Astrocyte of the spinal cord (primary cell): ENCODE measurements around the gene DISC1.

Experiments used
- DNase-seq: peaks from one replicate; pipeline ENCODE4 v3.0.0; 2011; ENCODE audit warnings: low read depth, low spot score
- H3K4me3 ChIP-seq: 2 replicates; pipeline ENCODE4 v1.5.1; 2011; ENCODE audit warnings: low read depth, mild to moderate bottlenecking, low read length, moderate library complexity
- in situ Hi-C: cut with HindIII; loops from 2 replicates; pipeline ENCODE4 v1.10.0; 2017; ENCODE audit warnings: low sequenced_read_pairs
- TF ChIP-seq, protein P1 (sequence below): IDR thresholded peaks from 2 replicates; pipeline ENCODE4 v1.5.1; 2012; ENCODE audit warnings: low read depth, mild to moderate bottlenecking, low read length, inconsistent platforms

The DISC1 gene

DNA sequence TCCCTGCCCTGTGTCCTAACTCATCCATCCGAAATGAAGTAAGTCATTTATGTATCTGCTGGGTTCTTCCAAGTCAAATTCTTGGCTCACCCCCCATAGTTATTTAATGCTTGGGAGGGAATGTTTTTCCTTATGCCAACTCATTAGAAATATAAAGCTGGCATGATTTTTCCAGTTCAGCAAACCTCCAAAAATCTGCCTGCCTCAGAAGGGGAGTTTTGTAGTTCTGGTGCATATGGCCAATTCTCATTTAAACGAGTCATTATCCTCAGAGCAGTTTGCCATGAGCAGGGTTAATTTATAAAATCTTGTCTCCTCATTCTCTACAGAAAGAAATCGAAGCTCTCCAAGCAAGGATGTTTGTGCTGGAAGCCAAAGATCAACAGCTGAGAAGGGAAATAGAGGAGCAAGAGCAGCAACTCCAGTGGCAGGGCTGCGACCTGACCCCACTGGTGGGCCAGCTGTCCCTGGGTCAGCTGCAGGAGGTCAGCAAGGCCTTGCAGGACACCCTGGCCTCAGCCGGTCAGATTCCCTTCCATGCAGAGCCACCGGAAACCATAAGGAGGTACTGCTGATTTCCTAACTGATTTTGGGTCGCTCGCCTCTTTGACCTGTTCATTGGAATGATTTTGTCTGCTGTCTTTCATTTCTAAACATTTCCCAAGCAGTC lies 144.1 kb downstream of the DISC1 start:
- TF ChIP-seq, protein P1, sequence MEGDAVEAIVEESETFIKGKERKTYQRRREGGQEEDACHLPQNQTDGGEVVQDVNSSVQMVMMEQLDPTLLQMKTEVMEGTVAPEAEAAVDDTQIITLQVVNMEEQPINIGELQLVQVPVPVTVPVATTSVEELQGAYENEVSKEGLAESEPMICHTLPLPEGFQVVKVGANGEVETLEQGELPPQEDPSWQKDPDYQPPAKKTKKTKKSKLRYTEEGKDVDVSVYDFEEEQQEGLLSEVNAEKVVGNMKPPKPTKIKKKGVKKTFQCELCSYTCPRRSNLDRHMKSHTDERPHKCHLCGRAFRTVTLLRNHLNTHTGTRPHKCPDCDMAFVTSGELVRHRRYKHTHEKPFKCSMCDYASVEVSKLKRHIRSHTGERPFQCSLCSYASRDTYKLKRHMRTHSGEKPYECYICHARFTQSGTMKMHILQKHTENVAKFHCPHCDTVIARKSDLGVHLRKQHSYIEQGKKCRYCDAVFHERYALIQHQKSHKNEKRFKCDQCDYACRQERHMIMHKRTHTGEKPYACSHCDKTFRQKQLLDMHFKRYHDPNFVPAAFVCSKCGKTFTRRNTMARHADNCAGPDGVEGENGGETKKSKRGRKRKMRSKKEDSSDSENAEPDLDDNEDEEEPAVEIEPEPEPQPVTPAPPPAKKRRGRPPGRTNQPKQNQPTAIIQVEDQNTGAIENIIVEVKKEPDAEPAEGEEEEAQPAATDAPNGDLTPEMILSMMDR, result no peak
- H3K4me3 ChIP-seq, result no peak overlapping the region
- in situ Hi-C loops, result no loop called here
- DNase-seq, result no peak

DNA sequence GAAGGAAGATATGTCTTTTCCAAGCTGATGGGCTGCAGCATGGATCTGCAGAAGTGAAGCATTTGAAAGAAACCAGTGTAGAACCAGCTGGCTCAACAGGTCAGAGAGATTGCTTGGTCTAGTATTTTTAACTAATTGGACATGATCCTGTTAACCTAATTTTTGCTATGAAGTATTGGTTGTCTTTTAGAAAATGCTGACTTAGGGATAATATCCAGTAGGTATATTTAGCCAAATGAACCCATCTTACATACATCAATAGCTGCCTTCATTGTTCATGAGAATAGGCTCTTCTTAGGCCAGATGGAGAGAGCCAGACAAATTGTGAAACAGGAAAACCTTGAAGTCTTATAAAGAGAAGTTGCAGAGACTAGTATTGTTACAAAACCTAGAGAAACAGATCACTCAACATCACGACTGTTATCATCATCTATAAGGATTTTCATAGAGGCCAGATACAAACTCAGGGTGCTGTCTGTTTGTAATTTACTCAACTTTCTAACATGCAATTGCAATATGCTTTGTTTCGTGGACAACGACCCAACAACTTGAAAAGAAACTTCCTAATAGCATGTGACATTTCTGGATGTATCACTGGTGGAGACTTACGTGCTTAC lies 148.2 kb downstream of the DISC1 start:
- no peak for DNase-seq
- H3K4me3 ChIP-seq, result no peak overlapping the region
- TF ChIP-seq, protein P1, result no peak
- in situ Hi-C loops, result no loop called here

DNA sequence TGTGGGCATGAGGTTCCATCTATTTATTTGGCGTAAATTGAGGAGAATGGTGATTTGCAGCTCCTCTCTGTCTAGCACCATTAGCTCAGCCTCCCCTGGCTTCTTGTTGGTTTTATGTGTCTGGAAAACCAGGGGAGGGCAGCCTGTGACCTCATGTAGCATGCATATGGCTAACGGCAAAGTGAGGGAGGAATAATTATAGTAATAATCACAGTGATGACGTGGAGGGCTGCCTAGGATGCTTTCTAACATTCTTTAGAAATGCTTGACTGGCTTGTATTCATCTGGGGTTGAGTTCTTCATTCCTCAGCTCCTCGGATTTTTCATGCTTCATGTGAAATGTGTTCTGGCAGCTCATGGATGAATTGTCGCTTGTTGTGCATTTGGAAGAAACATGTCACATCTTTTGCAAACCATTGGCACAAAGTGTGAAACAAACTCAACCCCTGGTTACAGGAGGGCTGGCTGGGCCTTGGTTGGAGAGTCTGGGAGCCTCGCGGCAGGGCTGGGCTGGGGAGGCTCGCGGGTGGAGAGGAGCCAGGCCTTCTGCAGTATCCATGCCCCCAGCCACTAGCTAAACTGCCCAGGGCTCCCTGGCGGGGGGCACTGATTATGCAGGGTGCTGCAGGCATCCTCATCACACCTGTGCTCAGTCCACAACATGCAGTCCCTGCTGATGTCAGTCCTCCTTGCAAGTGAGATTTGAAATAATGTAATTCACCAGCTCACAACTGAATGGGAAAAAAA lies 149.6 kb downstream of the DISC1 start:
- TF ChIP-seq, protein P1, result no peak
- no peak overlapping the region for H3K4me3 ChIP-seq
- DNase-seq, result peak; percentile 70
- in situ Hi-C loops, result no loop called here

DNA sequence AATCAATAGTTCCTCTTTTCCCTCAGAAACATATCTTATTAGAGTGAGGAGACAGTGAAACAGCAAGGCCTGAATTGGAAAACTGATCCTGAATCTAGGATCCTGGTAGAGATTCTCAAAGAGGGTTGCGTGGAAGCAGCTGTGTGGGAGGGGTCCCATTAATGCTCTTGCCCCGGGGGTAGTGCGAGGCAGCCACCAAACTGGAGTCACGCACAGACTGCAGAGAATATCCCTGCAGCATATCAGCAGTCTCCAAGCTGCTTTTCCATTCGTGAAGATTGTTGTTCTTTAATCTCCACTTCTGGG lies 150.1 kb downstream of the DISC1 start:
- TF ChIP-seq, protein P1, result no peak
- no peak overlapping the region for H3K4me3 ChIP-seq
- in situ Hi-C loops, result no loop called here

DNA sequence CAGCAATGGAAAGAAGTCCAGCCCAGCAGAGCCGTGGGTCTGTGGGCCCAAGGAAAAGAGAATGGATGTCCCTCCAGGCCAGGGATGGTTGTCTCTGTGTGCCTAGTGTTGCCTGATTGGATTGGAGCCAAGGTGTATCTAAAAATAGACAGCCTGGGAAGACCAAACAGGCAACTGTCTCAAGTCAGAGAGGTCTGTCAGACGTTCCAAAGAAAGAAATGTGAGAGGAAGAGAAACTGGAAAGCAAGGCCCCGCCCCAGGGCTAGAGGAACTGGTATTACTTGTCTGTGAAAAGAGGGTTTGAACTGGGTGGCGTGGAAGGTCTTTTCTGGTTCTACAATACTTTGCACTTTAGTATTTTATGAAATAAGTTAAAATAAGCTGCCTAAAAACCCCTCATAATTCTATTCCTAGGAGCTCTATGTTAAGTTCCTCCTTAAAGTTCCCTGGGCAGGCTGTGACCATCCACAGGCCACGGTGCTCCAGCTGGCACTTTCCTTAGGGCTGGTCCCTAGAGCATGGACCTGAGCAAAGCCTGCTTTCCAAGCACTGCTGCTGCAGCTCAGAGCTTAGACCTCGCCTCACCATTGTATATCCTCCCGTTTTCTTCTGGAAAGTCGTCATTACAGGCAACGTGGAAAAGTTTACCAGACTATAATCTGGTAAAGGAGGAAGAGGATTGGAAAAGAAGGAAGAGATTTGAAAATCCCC lies 151.6 kb downstream of the DISC1 start:
- H3K4me3 ChIP-seq, result no peak overlapping the region
- TF ChIP-seq, protein P1, result no peak
- in situ Hi-C loops, result no loop called here
- peak; percentile 22 for DNase-seq

More for the DNA sequence above, 150.1 kb downstream of the DISC1 start:
- DNase-seq, result no peak

DNA sequence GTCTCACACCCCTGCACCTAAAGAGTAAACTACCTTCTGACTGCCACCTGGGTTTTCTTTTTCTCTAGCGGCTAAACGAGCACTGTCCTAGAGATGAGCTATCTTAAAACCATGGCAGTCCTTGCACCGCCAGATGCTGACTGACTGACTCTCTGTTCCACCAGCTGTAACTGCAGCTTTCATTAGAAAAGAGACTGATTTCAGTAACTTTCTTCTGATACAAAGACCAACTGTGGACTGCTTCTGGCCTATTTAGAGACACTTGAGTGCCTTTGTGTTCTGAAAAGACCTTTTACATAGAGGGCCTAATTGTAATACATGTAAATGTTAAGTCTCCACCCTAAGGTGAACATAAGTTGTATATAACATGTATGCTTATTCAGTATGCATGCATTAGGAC lies 152.5 kb downstream of the DISC1 start:
- no peak for DNase-seq
- in situ Hi-C loops, result no loop called here
- TF ChIP-seq, protein P1, result no peak

More for the DNA sequence above, 152.5 kb downstream of the DISC1 start:
- H3K4me3 ChIP-seq, result no peak overlapping the region
